ENCODE data around the gene CDKN1C.

The CDKN1C gene

GRCh38 chr11:2883979-2884815 lies 1.4 kb downstream of the CDKN1C start:
- no peak for DNase-seq (ENCODE audit: low read depth, low spot score)
- H3K4me3 ChIP-seq (ENCODE audit: low read depth, low read length): peak overlapping the region; percentile 50
- TF ChIP-seq, protein P1, sequence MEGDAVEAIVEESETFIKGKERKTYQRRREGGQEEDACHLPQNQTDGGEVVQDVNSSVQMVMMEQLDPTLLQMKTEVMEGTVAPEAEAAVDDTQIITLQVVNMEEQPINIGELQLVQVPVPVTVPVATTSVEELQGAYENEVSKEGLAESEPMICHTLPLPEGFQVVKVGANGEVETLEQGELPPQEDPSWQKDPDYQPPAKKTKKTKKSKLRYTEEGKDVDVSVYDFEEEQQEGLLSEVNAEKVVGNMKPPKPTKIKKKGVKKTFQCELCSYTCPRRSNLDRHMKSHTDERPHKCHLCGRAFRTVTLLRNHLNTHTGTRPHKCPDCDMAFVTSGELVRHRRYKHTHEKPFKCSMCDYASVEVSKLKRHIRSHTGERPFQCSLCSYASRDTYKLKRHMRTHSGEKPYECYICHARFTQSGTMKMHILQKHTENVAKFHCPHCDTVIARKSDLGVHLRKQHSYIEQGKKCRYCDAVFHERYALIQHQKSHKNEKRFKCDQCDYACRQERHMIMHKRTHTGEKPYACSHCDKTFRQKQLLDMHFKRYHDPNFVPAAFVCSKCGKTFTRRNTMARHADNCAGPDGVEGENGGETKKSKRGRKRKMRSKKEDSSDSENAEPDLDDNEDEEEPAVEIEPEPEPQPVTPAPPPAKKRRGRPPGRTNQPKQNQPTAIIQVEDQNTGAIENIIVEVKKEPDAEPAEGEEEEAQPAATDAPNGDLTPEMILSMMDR (IDR thresholded peaks at IDR 0.05; ENCODE audit: insufficient read depth, low read length, missing control alignments): no peak
- POLR2A ChIA-PET: interaction anchor here (0.8 kb wide), 1 partner anchor 541 kb away, joined by 3 read pairs; no protein-coding TSS in a partner anchor
- CTCF ChIA-PET: interaction anchor here (1.1 to 15.4 kb wide), 2 partner anchors 189 to 351 kb away, joined by 3 to 1022 read pairs; no protein-coding TSS in a partner anchor

DNA sequence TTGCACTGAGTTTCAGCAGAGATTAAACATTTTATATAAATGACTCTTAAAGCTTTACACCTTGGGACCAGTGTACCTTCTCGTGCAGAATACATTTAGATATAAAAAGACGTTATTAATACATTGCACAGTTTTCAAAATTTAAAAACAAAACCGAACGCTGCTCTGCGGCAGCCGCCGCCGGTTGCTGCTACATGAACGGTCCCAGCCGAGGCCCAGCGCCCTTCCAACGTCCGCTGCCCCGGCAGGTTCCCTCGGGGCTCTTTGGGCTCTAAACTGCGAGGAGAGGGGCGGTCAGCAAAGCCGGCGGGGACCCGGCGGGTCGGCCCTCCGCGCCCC lies 2.0 kb downstream of the CDKN1C start:
- H3K4me3 ChIP-seq (ENCODE audit: low read depth, low read length): peak overlapping the region; percentile 50
- ChIA-PET POLR2A (interaction anchor here (0.8 kb wide), 1 partner anchor 541 kb away, joined by 3 read pairs; no protein-coding TSS in a partner anchor), CTCF (interaction anchor here (0.7 to 15.4 kb wide), 3 partner anchors 8 to 351 kb away, joined by 3 to 1022 read pairs (median 5); no protein-coding TSS in a partner anchor)
- no peak for DNase-seq (ENCODE audit: low read depth, low spot score)
- TF ChIP-seq, protein P1 (IDR thresholded peaks at IDR 0.05; ENCODE audit: insufficient read depth, low read length, missing control alignments): no peak

DNA sequence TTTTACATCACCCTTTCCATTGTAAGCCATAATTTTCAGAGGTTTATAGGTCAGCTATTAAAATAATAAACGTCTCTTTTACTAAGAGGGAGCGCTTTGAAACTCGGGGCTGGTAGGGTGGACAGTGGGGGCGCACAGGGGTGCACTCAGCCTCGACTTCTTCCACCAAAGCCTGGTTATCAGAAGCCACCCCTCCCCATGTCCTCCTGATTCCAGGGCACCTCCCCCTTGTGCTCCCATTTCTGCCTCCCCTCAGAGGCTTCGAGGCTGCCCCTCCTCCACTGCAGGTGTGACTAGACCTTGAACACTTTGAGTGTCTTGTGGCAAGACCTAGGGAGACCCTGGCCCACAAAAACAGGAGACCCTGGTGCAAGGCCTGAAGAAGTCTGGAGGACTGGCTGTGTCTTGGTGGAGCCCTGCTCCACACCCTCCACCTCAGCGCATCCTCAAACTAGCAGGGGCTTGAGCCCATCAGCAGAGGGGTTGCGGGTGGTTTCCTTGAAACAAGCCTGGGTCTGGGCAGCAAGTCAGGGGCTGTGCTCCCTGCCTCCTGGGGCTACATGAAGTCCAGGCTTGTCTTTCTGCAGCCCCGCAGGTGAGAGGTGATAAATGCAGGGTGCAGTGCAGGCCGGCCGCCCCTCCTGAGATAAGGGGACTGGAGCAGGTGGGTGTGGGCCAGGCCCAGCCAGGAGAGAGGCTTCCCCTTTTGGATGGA lies 3.0 kb downstream of the CDKN1C start:
- CTCF ChIA-PET: interaction anchor here (0.7 to 15.4 kb wide), 3 partner anchors 8 to 350 kb away, joined by 3 to 1022 read pairs (median 3); no protein-coding TSS in a partner anchor
- POLR2A ChIA-PET: no interaction called here
- no peak overlapping the region for H3K4me3 ChIP-seq (ENCODE audit: low read depth, low read length)
- TF ChIP-seq, protein P1 (IDR thresholded peaks at IDR 0.05; ENCODE audit: insufficient read depth, low read length, missing control alignments): no peak
- no peak for DNase-seq (ENCODE audit: low read depth, low spot score)

DNA sequence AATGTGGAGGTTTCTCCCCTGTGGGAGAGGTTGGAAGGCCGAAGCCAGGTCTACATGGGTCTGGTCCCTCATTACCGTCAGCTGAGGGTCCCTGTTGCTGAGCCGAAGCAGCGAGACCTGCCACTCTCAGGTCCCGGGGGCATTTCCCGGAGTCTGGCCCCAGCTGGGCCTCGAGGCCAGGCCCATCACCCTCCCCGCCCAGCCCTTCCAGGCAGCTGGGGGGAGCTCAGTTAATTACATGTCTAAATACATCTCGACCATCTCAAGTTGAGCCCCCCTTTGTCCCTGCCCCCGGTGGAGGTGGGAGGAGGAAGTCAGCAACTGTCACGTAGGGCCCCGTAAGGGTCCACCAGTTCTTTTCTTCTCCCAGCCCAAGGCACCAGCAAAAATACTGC lies 3.6 kb downstream of the CDKN1C start:
- H3K4me3 ChIP-seq (ENCODE audit: low read depth, low read length): no peak overlapping the region
- TF ChIP-seq, protein P1 (IDR thresholded peaks at IDR 0.05; ENCODE audit: insufficient read depth, low read length, missing control alignments): no peak
- ChIA-PET POLR2A (interaction anchor here (1.2 kb wide), 1 partner anchor 182 kb away, joined by 4 read pairs; the partner anchor contains the start of gene KCNQ1OT1), CTCF (interaction anchor here (0.7 to 15.4 kb wide), 3 partner anchors 8 to 349 kb away, joined by 3 to 1022 read pairs (median 3); no protein-coding TSS in a partner anchor)
- no peak for DNase-seq (ENCODE audit: low read depth, low spot score)

DNA sequence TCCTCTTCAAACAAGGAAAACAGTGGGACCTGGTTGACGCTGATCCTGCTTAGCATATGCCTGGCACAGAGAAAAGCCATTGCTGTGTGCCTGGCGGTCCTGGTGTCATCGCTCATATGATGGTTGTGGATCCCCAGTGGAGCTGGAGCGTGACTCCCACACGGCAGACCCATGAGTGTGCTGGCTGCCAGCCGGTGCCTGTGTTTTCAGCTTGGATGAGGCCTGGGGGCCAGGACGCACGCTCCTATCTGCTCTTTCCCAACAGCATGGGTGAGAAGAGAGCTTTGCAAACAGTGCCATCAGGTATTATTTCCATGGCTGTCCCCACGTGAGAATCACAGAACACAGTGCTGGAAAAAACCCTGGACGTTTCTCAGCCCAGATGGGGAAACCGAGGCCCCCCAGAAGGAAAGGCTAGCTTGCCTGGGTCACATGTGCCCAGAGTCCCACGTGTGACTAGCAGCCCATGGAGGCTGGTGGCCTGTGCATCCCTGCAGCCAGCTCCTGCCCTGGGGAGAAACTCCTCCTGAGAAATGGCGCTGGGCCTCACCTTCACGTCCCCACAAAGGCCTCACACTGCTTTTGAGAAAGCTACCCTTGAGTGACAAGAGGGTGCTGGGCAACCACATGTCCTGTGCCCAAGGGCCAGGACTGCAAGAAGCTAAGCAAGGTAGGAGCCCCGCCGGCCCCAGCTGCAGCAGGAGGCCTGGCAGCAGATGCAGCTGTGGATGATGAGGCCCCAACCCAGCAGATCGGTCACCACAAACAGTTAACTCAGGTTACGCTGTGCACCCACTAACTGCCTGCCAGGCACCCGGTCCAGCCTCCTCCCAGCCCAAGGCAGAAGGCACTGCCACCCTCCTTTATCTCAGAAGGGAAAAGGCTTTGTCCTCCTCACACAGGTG lies 4.2 kb downstream of the CDKN1C start:
- ChIA-PET CTCF (interaction anchor here (0.7 to 15.4 kb wide), 3 partner anchors 9 to 348 kb away, joined by 3 to 1022 read pairs (median 3); no protein-coding TSS in a partner anchor), POLR2A (interaction anchor here (1.2 kb wide), 1 partner anchor 182 kb away, joined by 4 read pairs; the partner anchor contains the start of gene KCNQ1OT1)
- DNase-seq (ENCODE audit: low read depth, low spot score): no peak
- TF ChIP-seq, protein P1 (IDR thresholded peaks at IDR 0.05; ENCODE audit: insufficient read depth, low read length, missing control alignments): no peak
- H3K4me3 ChIP-seq (ENCODE audit: low read depth, low read length): no peak overlapping the region

Data from AG04449 (cell line).